Trophoblast cell (in vitro differentiated cells and primary cell): Measurements from ENCODE around the gene MRPL34.

Experiments used
- DNase-seq, 2 donors: peaks; one replicate each; pipeline ENCODE4 v3.0.0-alpha.2; 2016
- H2AFZ ChIP-seq: 2 replicates; pipeline ENCODE4 v1.6.1; 2013; ENCODE audit warnings: low read length, moderate library complexity, mild to moderate bottlenecking; ENCODE audit not compliant: insufficient read depth, poor library complexity
- H2AK5ac ChIP-seq: 2 replicates; pipeline ENCODE4 v1.6.1; 2013; ENCODE audit warnings: mild to moderate bottlenecking, low read length
- H2BK120ac ChIP-seq: 2 replicates; pipeline ENCODE4 v1.6.1; 2013; ENCODE audit warnings: low read length, mild to moderate bottlenecking, moderate library complexity; ENCODE audit not compliant: insufficient read depth, poor library complexity
- H2BK12ac ChIP-seq: 2 replicates; pipeline ENCODE4 v1.6.1; 2013; ENCODE audit warnings: mild to moderate bottlenecking, low read length, moderate library complexity
- H2BK5ac ChIP-seq: 2 replicates; pipeline ENCODE4 v1.6.1; 2013; ENCODE audit warnings: low read length, low read depth, moderate library complexity, mild to moderate bottlenecking; ENCODE audit not compliant: poor library complexity
- H3K14ac ChIP-seq: 2 replicates; pipeline ENCODE4 v1.6.1; 2013; ENCODE audit warnings: mild to moderate bottlenecking, low read length
- H3K18ac ChIP-seq: 2 replicates; pipeline ENCODE4 v1.6.1; 2013; ENCODE audit warnings: mild to moderate bottlenecking, low read length
- H3K23ac ChIP-seq: 2 replicates; pipeline ENCODE4 v1.6.1; 2013; ENCODE audit warnings: low read length
- H3K27ac ChIP-seq: 2 replicates; pipeline ENCODE4 v1.5.1; 2013; ENCODE audit warnings: low read depth, mild to moderate bottlenecking, inconsistent platforms, low read length, moderate library complexity
- H3K27me3 ChIP-seq: 2 replicates; pipeline ENCODE4 v1.6.1; 2013; ENCODE audit warnings: inconsistent platforms, mild to moderate bottlenecking, low read length, moderate library complexity; ENCODE audit not compliant: insufficient read depth
- H3K36me3 ChIP-seq, 2 experiments: 1 replicate in 1 of 2; 2 replicates in 1 of 2; pipeline ENCODE4 v1.6.1; 2013; ENCODE audit warnings: low read length in 2 of 2, mild to moderate bottlenecking in 2 of 2, moderate library complexity in 1 of 2; ENCODE audit not compliant: insufficient read depth in 2 of 2, control insufficient read depth in 1 of 2
- H3K4ac ChIP-seq: 2 replicates; pipeline ENCODE4 v1.6.1; 2013; ENCODE audit warnings: low read depth, mild to moderate bottlenecking, low read length, moderate library complexity
- H3K4me1 ChIP-seq, 2 experiments: 1 replicate in 1 of 2; 2 replicates in 1 of 2; pipeline ENCODE4 v1.6.1; 2013; ENCODE audit warnings: low read length in 2 of 2, mild to moderate bottlenecking in 2 of 2, moderate library complexity in 1 of 2; ENCODE audit not compliant: insufficient read depth in 2 of 2, control insufficient read depth in 1 of 2
- H3K4me2 ChIP-seq: 2 replicates; pipeline ENCODE4 v1.6.1; 2013; ENCODE audit warnings: inconsistent platforms, mild to moderate bottlenecking, low read length, moderate library complexity
- H3K4me3 ChIP-seq: 2 replicates; pipeline ENCODE4 v1.5.1; 2013; ENCODE audit warnings: mild to moderate bottlenecking, low read depth, low read length, inconsistent platforms
- H3K79me1 ChIP-seq: one replicate; pipeline ENCODE4 v1.6.1; 2013; ENCODE audit warnings: low read length
- H3K79me2 ChIP-seq: 2 replicates; pipeline ENCODE4 v1.6.1; 2013; ENCODE audit warnings: low read length, mild to moderate bottlenecking; ENCODE audit not compliant: control insufficient read depth, insufficient read depth, poor library complexity
- H3K9ac ChIP-seq: 2 replicates; pipeline ENCODE4 v1.6.1; 2013; ENCODE audit warnings: mild to moderate bottlenecking, low read length
- H3K9me3 ChIP-seq: 2 replicates; pipeline ENCODE4 v1.6.1; 2013; ENCODE audit warnings: low read depth, mild to moderate bottlenecking, control low read depth, inconsistent platforms, low read length; ENCODE audit not compliant: insufficient read depth
- H4K12ac ChIP-seq: 2 replicates; pipeline ENCODE4 v1.6.1; 2013; ENCODE audit warnings: low read depth, mild to moderate bottlenecking, low read length, moderate library complexity
- H4K8ac ChIP-seq: 2 replicates; pipeline ENCODE4 v1.6.1; 2013; ENCODE audit warnings: low read depth, mild to moderate bottlenecking, low read length, moderate library complexity
- H4K91ac ChIP-seq: one replicate; pipeline ENCODE4 v1.6.1; 2013; ENCODE audit warnings: low read depth, mild to moderate bottlenecking, low read length, moderate library complexity
- WGBS: extraction: QIAGEN DNeasy Blood & Tissue Kit; methylation state at CpG from one replicate; pipeline ENCODE4 v1.1.7; 2013; ENCODE audit warnings: missing lambda C conversion rate; ENCODE audit not compliant: insufficient read length, insufficient coverage; ENCODE audit errors: extremely low coverage; 5-methylcytosine and 5-hydroxymethylcytosine counted together

MRPL34 gene

DNA sequence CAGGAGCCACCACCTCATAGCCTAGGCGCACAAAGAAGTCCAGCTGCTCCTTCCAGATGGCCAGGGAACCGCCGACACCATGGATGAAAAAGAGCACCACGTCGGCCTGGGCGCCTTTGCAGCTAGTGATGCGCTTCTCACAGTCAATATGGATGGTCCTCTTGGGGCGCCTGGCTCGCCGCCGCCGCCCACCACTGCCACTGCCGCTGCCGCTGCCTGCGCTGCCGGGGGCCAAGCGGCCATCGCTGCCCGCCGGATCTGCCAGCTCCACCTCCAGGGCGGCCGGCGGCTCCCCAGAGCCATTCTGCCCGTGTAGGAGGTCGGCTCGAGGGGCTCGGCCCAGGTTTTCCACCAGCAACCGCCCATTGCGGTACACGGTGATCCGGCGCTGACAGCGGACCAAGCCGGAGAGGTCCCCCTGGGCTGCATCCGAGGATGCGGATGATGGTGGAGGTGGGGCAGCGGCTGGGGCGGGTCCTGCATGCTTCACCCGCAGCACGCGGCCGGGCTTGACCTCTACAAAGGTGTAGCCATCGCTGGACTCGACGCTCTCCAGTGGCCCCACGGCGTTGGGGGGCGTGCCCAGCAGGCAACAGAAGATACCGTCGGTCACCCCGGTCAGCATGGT lies 4.6 kb upstream of the MRPL34 start:
- no peak overlapping the region for H2BK5ac ChIP-seq
- peaks cover 8% of the 10 kb centered on the region for H3K79me2 ChIP-seq
- peaks cover 11 to 18% of the 10 kb centered on the region in 2 experiments for H3K36me3 ChIP-seq
- H3K18ac ChIP-seq: no peak overlapping the region
- H4K12ac ChIP-seq: no peak overlapping the region
- no peak overlapping the region for H3K27ac ChIP-seq
- DNase-seq: no peak
- no peaks in the 10 kb centered on the region for H3K27me3 ChIP-seq
- no peak overlapping the region for H4K91ac ChIP-seq
- H3K23ac ChIP-seq: no peak overlapping the region
- H3K9me3 ChIP-seq: no peaks in the 10 kb centered on the region
- no peak overlapping the region for H3K14ac ChIP-seq
- H4K8ac ChIP-seq: no peak overlapping the region
- H3K4ac ChIP-seq: no peak overlapping the region
- H3K9ac ChIP-seq: no peak overlapping the region
- H2AK5ac ChIP-seq: no peak overlapping the region
- no CpG with 5 or more reads among the region's 51 CpGs for WGBS
- H3K4me3 ChIP-seq: peak overlapping the region; percentile 21
- H2BK120ac ChIP-seq: no peak overlapping the region
- peaks cover 16 to 28% of the 10 kb centered on the region in 2 experiments for H3K4me1 ChIP-seq
- no peak overlapping the region for H2BK12ac ChIP-seq
- H3K79me1 ChIP-seq: peaks cover 23% of the 10 kb centered on the region
- no peak overlapping the region for H3K4me2 ChIP-seq
- no peak overlapping the region for H2AFZ ChIP-seq

DNA sequence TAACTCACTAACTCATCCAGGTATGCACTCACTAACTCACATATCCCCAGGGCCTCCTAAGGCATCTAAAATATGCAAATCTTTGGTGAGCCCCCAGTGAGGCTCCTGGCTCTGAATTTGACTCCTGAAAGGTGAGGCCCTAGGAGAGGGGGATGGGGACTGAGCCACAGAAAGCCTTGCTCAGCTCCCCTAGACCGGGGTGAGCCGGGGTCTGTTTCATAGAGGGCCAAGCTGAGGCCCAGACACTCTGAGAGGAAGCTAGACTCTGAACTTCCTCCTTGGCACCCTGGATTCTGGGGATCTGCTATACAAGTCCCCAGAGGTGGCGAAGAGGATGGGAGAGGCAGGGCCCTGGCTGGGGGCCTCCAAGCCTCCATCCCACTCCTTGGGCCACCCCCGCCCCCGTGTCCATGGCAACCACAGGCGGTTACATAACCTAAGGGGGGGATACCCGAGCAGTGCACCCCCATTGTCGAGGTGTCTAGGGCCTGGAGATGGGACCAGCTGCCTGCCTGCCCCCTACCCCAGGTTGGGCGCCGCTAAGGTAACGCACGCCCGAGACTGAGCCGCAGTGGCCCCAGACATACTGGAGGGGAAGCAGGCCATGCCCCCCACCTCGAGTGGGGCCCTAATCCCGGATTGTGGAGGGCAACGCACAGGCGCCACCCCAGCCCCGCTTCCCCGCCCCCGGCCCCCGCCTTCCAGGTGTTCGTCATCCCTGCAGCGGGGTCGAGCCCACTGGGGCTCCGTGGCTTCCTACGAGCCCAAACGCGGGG lies 3.1 kb upstream of the MRPL34 start:
- peak overlapping the region; percentile 71 for H3K4me3 ChIP-seq
- H4K91ac ChIP-seq: peak overlapping the region; percentile 93
- H3K4me1 ChIP-seq: peaks cover 19 to 27% of the 10 kb centered on the region in 2 experiments
- DNase-seq: peak; percentile 65 to 81
- peak overlapping the region; percentile 87 for H3K14ac ChIP-seq
- no peaks in the 10 kb centered on the region for H3K27me3 ChIP-seq
- H4K12ac ChIP-seq: peak overlapping the region; percentile 90
- peak overlapping the region; percentile 74 for H2AFZ ChIP-seq
- H2BK5ac ChIP-seq: peak overlapping the region; percentile 68
- peak overlapping the region; percentile 77 for H3K9ac ChIP-seq
- H2AK5ac ChIP-seq: peak overlapping the region; percentile 73
- no peak overlapping the region for H3K23ac ChIP-seq
- H3K79me2 ChIP-seq: peaks cover 11% of the 10 kb centered on the region
- peak overlapping the region; percentile 85 for H3K4ac ChIP-seq
- peaks cover 11 to 18% of the 10 kb centered on the region in 2 experiments for H3K36me3 ChIP-seq
- H3K4me2 ChIP-seq: peak overlapping the region; percentile 95
- peak overlapping the region; percentile 92 for H4K8ac ChIP-seq
- peak overlapping the region; percentile 42 for H3K27ac ChIP-seq
- peak overlapping the region; percentile 67 for H2BK120ac ChIP-seq
- WGBS: no CpG with 5 or more reads among the region's 29 CpGs
- H2BK12ac ChIP-seq: peak overlapping the region; percentile 64
- no peaks in the 10 kb centered on the region for H3K9me3 ChIP-seq
- peaks cover 24% of the 10 kb centered on the region for H3K79me1 ChIP-seq
- peak overlapping the region; percentile 73 for H3K18ac ChIP-seq

DNA sequence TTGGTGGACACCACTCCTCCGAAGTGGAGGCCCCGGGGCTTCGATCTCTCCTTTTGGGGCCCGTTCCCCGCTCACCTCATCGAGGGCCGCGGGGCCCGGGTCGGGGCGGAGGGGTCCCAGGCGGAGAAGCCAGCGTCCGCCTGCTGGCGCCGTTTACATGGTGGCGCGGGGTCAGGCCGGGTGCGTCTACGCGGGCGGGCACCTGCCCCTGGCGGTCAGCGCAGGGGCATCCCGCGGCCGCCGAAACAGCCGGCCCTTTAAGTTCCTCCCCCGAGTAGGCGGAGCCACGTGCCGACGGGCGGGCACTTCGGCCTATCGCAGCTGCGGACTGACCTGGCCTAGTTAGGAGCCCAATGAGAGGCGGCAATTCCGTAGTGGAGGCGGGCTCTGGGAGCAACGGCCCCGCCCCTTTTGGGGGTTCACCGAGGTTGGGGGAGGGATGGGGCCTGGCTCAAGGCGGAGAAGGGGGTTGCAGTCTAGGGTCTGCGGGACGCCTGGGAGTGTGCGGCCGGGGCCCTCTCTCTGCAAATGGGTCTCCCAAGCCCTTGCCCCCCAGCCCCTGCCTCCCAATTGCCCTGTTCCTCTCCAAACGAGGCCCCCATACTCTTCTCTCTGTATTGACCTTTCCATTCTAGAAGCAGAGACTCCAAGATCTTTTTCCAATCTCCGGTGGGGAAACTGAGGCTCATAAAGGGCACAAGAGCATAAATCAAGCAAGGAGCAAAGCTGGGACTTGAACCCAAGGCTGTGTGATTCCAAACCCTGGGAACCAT lies 2.3 kb upstream of the MRPL34 start, which contains the start of gene ABHD8:
Gene ABHD8 (minus strand): TSS at position 259 of the 773 bp plus-strand sequence. CDS start 1,809 bp downstream, outside the sequence.
- peak within 1 kb of the TSS; percentile 85 for H3K4ac ChIP-seq
- H3K79me2 ChIP-seq: peaks cover 11% of the 10 kb centered on the region
- peak within 1 kb of the TSS; percentile 67 for H2BK120ac ChIP-seq
- peak within 1 kb of the TSS; percentile 73 for H2AK5ac ChIP-seq
- no peak within 1 kb of the TSS for H3K23ac ChIP-seq
- H3K14ac ChIP-seq: peak within 1 kb of the TSS; percentile 87
- peak within 1 kb of the TSS; percentile 64 for H2BK12ac ChIP-seq
- peak within 1 kb of the TSS; percentile 77 for H3K9ac ChIP-seq
- peak within 1 kb of the TSS; percentile 90 for H4K12ac ChIP-seq
- peak; percentile 97 to 98 for DNase-seq
- WGBS: no CpG with 5 or more reads among the region's 52 CpGs
- no peaks in the 10 kb centered on the region for H3K27me3 ChIP-seq
- peaks cover 23 to 32% of the 10 kb centered on the region in 2 experiments for H3K4me1 ChIP-seq
- H3K18ac ChIP-seq: peak within 1 kb of the TSS; percentile 73
- peaks cover 11 to 16% of the 10 kb centered on the region in 2 experiments for H3K36me3 ChIP-seq
- H4K8ac ChIP-seq: peak within 1 kb of the TSS; percentile 92
- peak within 1 kb of the TSS; percentile 71 for H3K4me3 ChIP-seq
- H2AFZ ChIP-seq: peak within 1 kb of the TSS; percentile 74
- H3K4me2 ChIP-seq: peak within 1 kb of the TSS; percentile 95
- peak within 1 kb of the TSS; percentile 42 for H3K27ac ChIP-seq
- H3K79me1 ChIP-seq: peaks cover 24% of the 10 kb centered on the region
- no peaks in the 10 kb centered on the region for H3K9me3 ChIP-seq
- peak within 1 kb of the TSS; percentile 68 for H2BK5ac ChIP-seq
- peak within 1 kb of the TSS; percentile 93 for H4K91ac ChIP-seq

DNA sequence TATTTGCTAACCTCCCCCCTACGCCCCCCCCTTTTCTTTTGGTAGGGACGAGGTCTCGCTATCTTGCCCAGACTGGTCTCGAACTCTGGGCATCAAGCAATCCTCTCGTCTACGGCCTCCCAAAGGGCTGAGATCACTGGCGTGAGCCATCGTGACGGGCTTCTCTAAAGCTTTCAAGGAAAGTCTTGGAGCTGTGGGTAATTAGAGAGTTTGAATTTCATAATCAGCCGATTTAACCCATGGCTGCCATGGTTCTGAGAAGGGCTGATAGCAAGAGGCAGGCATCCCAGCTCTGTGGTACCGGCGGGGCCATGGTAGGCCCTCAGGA lies 1.8 kb upstream of the MRPL34 start:
- Histone ChIP-seq H2BK5ac (no peak overlapping the region), H2AK5ac (no peak overlapping the region), H2AFZ (no peak overlapping the region), H3K4me1 (peaks cover 23 to 32% of the 10 kb centered on the region in 2 experiments), H4K12ac (no peak overlapping the region), H3K18ac (no peak overlapping the region), H3K9ac (no peak overlapping the region), H3K9me3 (no peaks in the 10 kb centered on the region), H3K23ac (no peak overlapping the region), H3K4me2 (no peak overlapping the region), H3K36me3 (peaks cover 11 to 16% of the 10 kb centered on the region in 2 experiments), H3K27ac (no peak overlapping the region), H3K4ac (no peak overlapping the region), H3K79me1 (peaks cover 24% of the 10 kb centered on the region), H2BK12ac (peak overlapping the region; percentile 29), H4K8ac (no peak overlapping the region), H2BK120ac (no peak overlapping the region), H3K4me3 (no peak overlapping the region), H4K91ac (no peak overlapping the region), H3K27me3 (no peaks in the 10 kb centered on the region), H3K79me2 (peaks cover 11% of the 10 kb centered on the region), H3K14ac (no peak overlapping the region)
- DNase-seq: no peak
- no CpG with 5 or more reads among the region's 12 CpGs for WGBS
